GM12878 (cell line): ENCODE measurements around the gene MEGF9.

Experiments used
- SIX5 ChIP-seq: IDR thresholded peaks from 2 replicates; pipeline ENCODE4 v1.6.1; 2011; ENCODE audit warnings: mild to moderate bottlenecking, low read depth, low read length, moderate library complexity; ENCODE audit not compliant: severe bottlenecking
- SP1 ChIP-seq: IDR thresholded peaks from one replicate; pipeline ENCODE4 v1.6.1; 2011; ENCODE audit warnings: low read depth, low read length
- TF ChIP-seq, protein P1 (sequence below): fragments of 450-650 bp; IDR thresholded peaks from 2 replicates; pipeline ENCODE4 v1.6.1; 2017; ENCODE audit warnings: mild to moderate bottlenecking, moderate library complexity

DNA sequence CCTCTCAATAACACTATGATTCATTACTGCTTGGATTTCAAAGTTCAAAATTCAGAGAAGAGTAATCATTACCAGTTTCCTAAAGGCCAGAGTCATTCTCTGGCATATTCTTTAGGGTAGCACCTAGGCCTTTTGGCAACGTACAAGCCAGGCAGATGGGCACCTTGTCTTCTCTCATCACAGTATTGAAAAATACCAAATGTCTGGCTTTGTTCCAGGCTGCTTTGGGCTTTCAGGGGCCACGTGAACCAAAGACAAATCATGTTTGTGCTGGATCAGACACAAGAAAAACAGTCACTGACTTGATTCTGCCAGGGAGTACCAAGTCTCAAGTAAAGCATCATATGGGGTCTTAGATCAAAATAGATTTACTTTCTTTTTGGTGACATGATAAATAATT is 15.5 kb downstream of the MEGF9 start:
- TF ChIP-seq SP1 (no peak), SIX5 (no peak)
- TF ChIP-seq, protein P1, sequence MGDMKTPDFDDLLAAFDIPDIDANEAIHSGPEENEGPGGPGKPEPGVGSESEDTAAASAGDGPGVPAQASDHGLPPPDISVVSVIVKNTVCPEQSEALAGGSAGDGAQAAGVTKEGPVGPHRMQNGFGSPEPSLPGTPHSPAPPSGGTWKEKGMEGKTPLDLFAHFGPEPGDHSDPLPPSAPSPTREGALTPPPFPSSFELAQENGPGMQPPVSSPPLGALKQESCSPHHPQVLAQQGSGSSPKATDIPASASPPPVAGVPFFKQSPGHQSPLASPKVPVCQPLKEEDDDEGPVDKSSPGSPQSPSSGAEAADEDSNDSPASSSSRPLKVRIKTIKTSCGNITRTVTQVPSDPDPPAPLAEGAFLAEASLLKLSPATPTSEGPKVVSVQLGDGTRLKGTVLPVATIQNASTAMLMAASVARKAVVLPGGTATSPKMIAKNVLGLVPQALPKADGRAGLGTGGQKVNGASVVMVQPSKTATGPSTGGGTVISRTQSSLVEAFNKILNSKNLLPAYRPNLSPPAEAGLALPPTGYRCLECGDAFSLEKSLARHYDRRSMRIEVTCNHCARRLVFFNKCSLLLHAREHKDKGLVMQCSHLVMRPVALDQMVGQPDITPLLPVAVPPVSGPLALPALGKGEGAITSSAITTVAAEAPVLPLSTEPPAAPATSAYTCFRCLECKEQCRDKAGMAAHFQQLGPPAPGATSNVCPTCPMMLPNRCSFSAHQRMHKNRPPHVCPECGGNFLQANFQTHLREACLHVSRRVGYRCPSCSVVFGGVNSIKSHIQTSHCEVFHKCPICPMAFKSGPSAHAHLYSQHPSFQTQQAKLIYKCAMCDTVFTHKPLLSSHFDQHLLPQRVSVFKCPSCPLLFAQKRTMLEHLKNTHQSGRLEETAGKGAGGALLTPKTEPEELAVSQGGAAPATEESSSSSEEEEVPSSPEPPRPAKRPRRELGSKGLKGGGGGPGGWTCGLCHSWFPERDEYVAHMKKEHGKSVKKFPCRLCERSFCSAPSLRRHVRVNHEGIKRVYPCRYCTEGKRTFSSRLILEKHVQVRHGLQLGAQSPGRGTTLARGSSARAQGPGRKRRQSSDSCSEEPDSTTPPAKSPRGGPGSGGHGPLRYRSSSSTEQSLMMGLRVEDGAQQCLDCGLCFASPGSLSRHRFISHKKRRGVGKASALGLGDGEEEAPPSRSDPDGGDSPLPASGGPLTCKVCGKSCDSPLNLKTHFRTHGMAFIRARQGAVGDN = no peak
